Osteoblast (primary cell): ENCODE data around the gene ADAMTS4. TPM values are rescaled to one million over a fixed set of nuclear protein-coding genes. Genes with fewer than 3 reads are reported as not detected.
A peak's percentile ranks its signal among the peaks of the same experiment; 100 is the strongest.

Source experiments
- DNase-seq: peaks from one replicate; pipeline ENCODE4 v3.0.0; 2011; ENCODE audit warnings: low spot score, mixed read lengths; ENCODE audit not compliant: insufficient read length; ENCODE audit errors: missing footprints
- H2AFZ ChIP-seq: 2 replicates; pipeline ENCODE4 v1.6.0; 2011; ENCODE audit warnings: mild to moderate bottlenecking, low read length
- H3K27ac ChIP-seq: 2 replicates; pipeline ENCODE4 v1.5.1; 2011; ENCODE audit warnings: mild to moderate bottlenecking, low read depth, low read length, moderate library complexity
- H3K27me3 ChIP-seq: 2 replicates; pipeline ENCODE4 v1.6.0; 2012; ENCODE audit warnings: mild to moderate bottlenecking, control low read depth, inconsistent platforms, low read length, moderate library complexity; ENCODE audit not compliant: insufficient read depth
- H3K36me3 ChIP-seq: 2 replicates; pipeline ENCODE4 v1.5.1; 2011; ENCODE audit warnings: mild to moderate bottlenecking, low read length, control low read depth, moderate library complexity; ENCODE audit not compliant: insufficient read depth
- H3K4me1 ChIP-seq: 2 replicates; pipeline ENCODE4 v1.5.1; 2011; ENCODE audit warnings: mild to moderate bottlenecking, low read length, control low read depth, moderate library complexity; ENCODE audit not compliant: insufficient read depth
- H3K4me2 ChIP-seq: 2 replicates; pipeline ENCODE4 v1.6.0; 2011; ENCODE audit warnings: mild to moderate bottlenecking, low read length; ENCODE audit not compliant: insufficient read depth
- H3K4me3 ChIP-seq: fragments of 200-600 bp; sonication (generic); 3 replicates; pipeline ENCODE4 v1.5.1; 2012; ENCODE audit warnings: mild to moderate bottlenecking, low read length, inconsistent platforms; ENCODE audit not compliant: insufficient read depth
- H3K79me2 ChIP-seq: 2 replicates; pipeline ENCODE4 v1.6.0; 2012; ENCODE audit warnings: mild to moderate bottlenecking, low read length, control low read depth, inconsistent platforms; ENCODE audit not compliant: insufficient read depth
- H3K9me3 ChIP-seq: 2 replicates; pipeline ENCODE4 v1.5.1; 2011; ENCODE audit warnings: low read depth, low read length, control low read depth
- H4K20me1 ChIP-seq: 2 replicates; pipeline ENCODE4 v1.6.0; 2012; ENCODE audit warnings: mild to moderate bottlenecking, low read length, control low read depth; ENCODE audit not compliant: insufficient read depth
- CTCF ChIP-seq: IDR thresholded peaks from 2 replicates; pipeline ENCODE4 v1.5.1; 2011; ENCODE audit warnings: mild to moderate bottlenecking, low read depth, low read length, moderate library complexity; ENCODE audit errors: extremely low read depth
- total RNA-seq: library from RNA; depleted of rRNA; stranded (reverse); fragments of >200 nt; gene quantifications from 2 replicates; pipeline ENCODE4 v1.2.3, GENCODE V29; 2012

Gene ADAMTS4
- total RNA-seq, 1 donor, result 1.4 TPM

GRCh38 chr1:161185732-161186311 is 13.0 kb downstream of the ADAMTS4 start:
- peak overlapping the region; percentile 12 for H3K4me3 ChIP-seq
- peak overlapping the region; percentile 72 for H3K4me2 ChIP-seq
- peak overlapping the region; percentile 53 for H3K27ac ChIP-seq

GRCh38 chr1:161185282-161185682 is 13.6 kb downstream of the ADAMTS4 start:
- Histone ChIP-seq H4K20me1 (no peaks in the 10 kb centered on the region), H3K27ac (peak overlapping the region; percentile 53), H3K4me2 (peak overlapping the region; percentile 72), H3K79me2 (no peaks in the 10 kb centered on the region), H2AFZ (peak overlapping the region; percentile 84), H3K9me3 (no peaks in the 10 kb centered on the region), H3K4me1 (peaks cover 21% of the 10 kb centered on the region), H3K4me3 (peak overlapping the region; percentile 48), H3K36me3 (no peaks in the 10 kb centered on the region), H3K27me3 (no peaks in the 10 kb centered on the region)
- DNase-seq, result peak; percentile 93
- no peak for TF ChIP-seq CTCF

More at GRCh38 chr1:161185732-161186311, 13.0 kb downstream of the ADAMTS4 start:
- DNase-seq, result no peak
- H3K79me2 ChIP-seq, result no peaks in the 10 kb centered on the region
- no peaks in the 10 kb centered on the region for H3K9me3 ChIP-seq
- H3K36me3 ChIP-seq, result peaks cover under 1% of the 10 kb centered on the region
- peak overlapping the region; percentile 84 for H2AFZ ChIP-seq
- peaks cover 21% of the 10 kb centered on the region for H3K4me1 ChIP-seq
- no peaks in the 10 kb centered on the region for H4K20me1 ChIP-seq
- no peaks in the 10 kb centered on the region for H3K27me3 ChIP-seq
- TF ChIP-seq CTCF, result no peak

- H2AFZ ChIP-seq, result peak overlapping the region; percentile 53
- no peak for DNase-seq
Observed at GRCh38 chr1:161182214-161182613, 16.6 kb downstream of the ADAMTS4 start.

GRCh38 chr1:161180639-161181038 is 18.2 kb downstream of the ADAMTS4 start:
- Histone ChIP-seq H3K4me1 (peaks cover 25% of the 10 kb centered on the region), H3K4me3 (no peak overlapping the region), H3K9me3 (no peaks in the 10 kb centered on the region), H4K20me1 (peaks cover 3% of the 10 kb centered on the region), H3K4me2 (no peak overlapping the region), H3K36me3 (peaks cover 3% of the 10 kb centered on the region), H3K27ac (no peak overlapping the region), H3K27me3 (no peaks in the 10 kb centered on the region), H2AFZ (no peak overlapping the region), H3K79me2 (peaks cover 16% of the 10 kb centered on the region)
- peak; percentile 46 for TF ChIP-seq CTCF
- no peak for DNase-seq

More at GRCh38 chr1:161182214-161182613, 16.6 kb downstream of the ADAMTS4 start:
- Histone ChIP-seq H3K4me3 (no peak overlapping the region), H3K4me1 (peaks cover 21% of the 10 kb centered on the region), H3K9me3 (no peaks in the 10 kb centered on the region), H3K36me3 (no peaks in the 10 kb centered on the region), H3K27ac (no peak overlapping the region), H4K20me1 (no peaks in the 10 kb centered on the region), H3K79me2 (peaks cover 1% of the 10 kb centered on the region), H3K4me2 (no peak overlapping the region), H3K27me3 (no peaks in the 10 kb centered on the region)
- no peak for TF ChIP-seq CTCF
